SH-SY5Y (cell line): Measurements from ENCODE around the gene OTUB1.

Experiments
- GATA2 ChIP-seq: IDR thresholded peaks from 2 replicates; pipeline ENCODE4 v1.6.1; 2011; ENCODE audit warnings: mild to moderate bottlenecking, low read depth, low read length
- GATA3 ChIP-seq: IDR thresholded peaks from 2 replicates; pipeline ENCODE4 v1.6.1; 2011; ENCODE audit warnings: low read depth, mild to moderate bottlenecking, low read length, moderate library complexity

DNA sequence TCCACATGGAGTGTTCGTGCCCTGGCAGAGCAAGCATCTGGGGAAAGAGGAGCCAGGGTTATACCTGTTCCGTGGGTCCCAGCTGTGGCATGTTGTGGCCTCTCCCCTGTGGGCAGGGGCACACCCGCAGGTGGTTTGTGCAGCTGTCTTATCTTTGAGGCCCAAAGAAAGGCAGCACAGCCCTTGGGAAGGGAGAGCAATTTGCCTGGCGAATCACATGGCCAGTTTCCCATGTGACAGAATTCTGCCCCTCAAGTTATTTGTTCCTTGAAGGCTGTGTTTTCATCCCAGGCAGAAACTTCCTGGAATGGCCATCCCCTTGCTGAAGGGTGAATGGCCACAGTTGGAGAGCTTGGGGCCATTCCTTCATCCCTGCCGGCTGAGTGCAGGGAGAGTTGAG, 28.2 kb upstream of the OTUB1 start:
- no peak for TF ChIP-seq GATA3
- TF ChIP-seq GATA2, result no peak
